HG03066 (cell line): ENCODE results near the gene RPGR.

ENCODE experiments used
- ATAC-seq: cut with Tn5 transposase; IDR thresholded peaks from one replicate; pipeline ENCODE4 v1.9.1; 2021; ENCODE audit warnings: low read depth; ENCODE audit not compliant: unreplicated experiment

Gene RPGR

GRCh38 chrX:38332505-38332904 is 5.2 kb upstream of the RPGR start:
- peak; percentile 64 for ATAC-seq

- peak; percentile 3 for ATAC-seq
Observed at GRCh38 chrX:38327775-38328081, 419 bp upstream of the RPGR start.

GRCh38 chrX:38326086-38326485 is 1.2 kb downstream of the RPGR start:
- ATAC-seq: no peak

GRCh38 chrX:38320819-38321218 is 6.5 kb downstream of the RPGR start:
- ATAC-seq: no peak

GRCh38 chrX:38318606-38319005 is 8.7 kb downstream of the RPGR start:
- ATAC-seq: no peak

- ATAC-seq: no peak
Observed at GRCh38 chrX:38318196-38318595, 9.1 kb downstream of the RPGR start.

GRCh38 chrX:38315186-38315585 is 12.1 kb downstream of the RPGR start:
- ATAC-seq: no peak

GRCh38 chrX:38313190-38313589 is 14.1 kb downstream of the RPGR start:
- no peak for ATAC-seq

GRCh38 chrX:38312436-38312835 is 14.9 kb downstream of the RPGR start:
- no peak for ATAC-seq

- no peak for ATAC-seq
Observed at GRCh38 chrX:38311743-38312142, 15.6 kb downstream of the RPGR start.

GRCh38 chrX:38305971-38306370 is 21.3 kb downstream of the RPGR start:
- ATAC-seq: no peak

- ATAC-seq: no peak
Observed at GRCh38 chrX:38304010-38304409, 23.3 kb downstream of the RPGR start.

- no peak for ATAC-seq
Observed at GRCh38 chrX:38293741-38294140, 33.6 kb downstream of the RPGR start.

- ATAC-seq: no peak
Observed at GRCh38 chrX:38287674-38288073, 39.6 kb downstream of the RPGR start.

GRCh38 chrX:38285649-38286048 is 41.7 kb downstream of the RPGR start:
- no peak for ATAC-seq

- no peak for ATAC-seq
Observed at GRCh38 chrX:38282049-38282448, 45.3 kb downstream of the RPGR start.

- ATAC-seq: no peak
Observed at GRCh38 chrX:38279188-38279587, 48.1 kb downstream of the RPGR start.

- ATAC-seq: no peak
Observed at GRCh38 chrX:38278682-38279081, 48.6 kb downstream of the RPGR start.

GRCh38 chrX:38277802-38278201 is 49.5 kb downstream of the RPGR start:
- ATAC-seq: no peak

- no peak for ATAC-seq
Observed at GRCh38 chrX:38277136-38277535, 50.2 kb downstream of the RPGR start.

GRCh38 chrX:38276089-38276488 is 51.2 kb downstream of the RPGR start:
- ATAC-seq: no peak

- no peak for ATAC-seq
Observed at GRCh38 chrX:38275615-38276014, 51.7 kb downstream of the RPGR start.

- no peak for ATAC-seq
Observed at GRCh38 chrX:38273453-38273852, 53.9 kb downstream of the RPGR start.
